GM12892 (cell line): ENCODE results near the gene FLCN.

Source experiments
- POLR2A ChIP-seq: IDR thresholded peaks from 2 replicates; pipeline ENCODE4 v1.6.1; 2011; ENCODE audit warnings: low read depth, low read length, control low read depth
- TAF1 ChIP-seq: IDR thresholded peaks from 2 replicates; pipeline ENCODE4 v1.6.1; 2011; ENCODE audit warnings: low read depth, mild to moderate bottlenecking, control low read depth, low read length, borderline replicate concordance

- TF ChIP-seq POLR2A (no peak), TAF1 (no peak)
Measured at GRCh38 chr17:17223736-17224135, 13.2 kb downstream of the FLCN start.
